HCT116 (cell line): Measurements from ENCODE around the gene PRKN. TPM values are rescaled to one million over a fixed set of nuclear protein-coding genes. Genes with fewer than 3 reads are reported as not detected.

Experiments
- ATAC-seq: fragments of 200-7000 bp; cut with Tn5 transposase; 2 replicates; pipeline ENCODE4 v1.9.1; 2020; ENCODE audit warnings: mild to moderate bottlenecking, moderate library complexity
- BruUV-seq: library from RNA; stranded (reverse); fragments of 400-500 nt; replicated peaks from 2 replicates; lab custom pipeline; 2021; lab: Mats Ljungman, UMichigan
- CTCF ChIA-PET: fragments of 300-600 bp; sonication (Branson Sonifier 250); formaldehyde crosslinking; loops from one replicate; lab custom pipeline; 2021; ENCODE audit warnings: antibody characterized with exemption; lab: Charles Lee
- POLR2A ChIA-PET: fragments of 300-600, 350-600 bp; sonication (Branson Sonifier 250); formaldehyde crosslinking; loops from one replicate; lab custom pipeline; 2021; ENCODE audit warnings: antibody characterized with exemption; lab: Charles Lee
- RAD21 ChIA-PET, 2 experiments: fragments of 300-600 bp; sonication (Branson Sonifier 250); formaldehyde crosslinking; loops; one replicate each; lab custom pipeline; 2023; ENCODE audit warnings: low total read pairs in 2 of 2; ENCODE audit not compliant: uncharacterized antibody in 2 of 2, unreplicated experiment in 2 of 2, low non-redundant PET in 1 of 2; lab: Charles Lee
- DNase-seq: peaks from one replicate; pipeline ENCODE4 v3.0.0-alpha.2; 2010; ENCODE audit warnings: low read depth, low spot score
- H2AFZ ChIP-seq: fragments of 200-600 bp; shearing (Covaris generic), sonication (generic); 2 replicates; pipeline ENCODE4 v1.6.1; 2017; ENCODE audit warnings: low read depth, mixed run types, mixed read lengths, antibody characterized with exemption, low read length; ENCODE audit not compliant: poor library complexity, severe bottlenecking
- H3K27ac ChIP-seq: 2 replicates; pipeline ENCODE4 v1.5.1; 2012; ENCODE audit warnings: low read depth, low read length
- H3K27me3 ChIP-seq: fragments of 200-600 bp; sonication (generic); 2 replicates; pipeline ENCODE4 v1.6.1; 2016; ENCODE audit warnings: mixed run types, low read length, mixed read lengths; ENCODE audit not compliant: insufficient read depth
- H3K36me3 ChIP-seq, 2 experiments: fragments of 200-500 bp in 1 of 2; fragments of 200-600 bp in 1 of 2; sonication (Bioruptor generic) in 1 of 2; sonication (generic) in 1 of 2; 2 replicates each; pipeline versions ENCODE4 v1.5.1 to v1.6.1; 2014 to 2016; ENCODE audit warnings: low read length in 2 of 2, inconsistent platforms in 1 of 2, mixed read lengths in 1 of 2, mixed run types in 1 of 2; ENCODE audit not compliant: insufficient read depth in 2 of 2, control insufficient read depth in 1 of 2
- H3K4me1 ChIP-seq, 2 experiments: fragments of 200-600 bp in 1 of 2; sonication (generic) in 1 of 2; 2 replicates each; pipeline versions ENCODE4 v1.5.1 to v1.6.1; 2012 to 2017; ENCODE audit warnings: low read length in 2 of 2, inconsistent platforms in 1 of 2, mild to moderate bottlenecking in 1 of 2, mixed read lengths in 1 of 2, mixed run types in 1 of 2, moderate library complexity in 1 of 2; ENCODE audit not compliant: insufficient read depth in 2 of 2, control insufficient read depth in 1 of 2
- H3K4me2 ChIP-seq: fragments of 200-600 bp; sonication (generic); 2 replicates; pipeline ENCODE4 v1.6.1; 2017; ENCODE audit warnings: mixed run types, low read length, mixed read lengths
- H3K4me3 ChIP-seq, 2 experiments: fragments of 200-600 bp in 1 of 2; sonication (generic) in 1 of 2; replicated peaks in 1 of 2; 2 replicates each; pipeline ENCODE4 v1.5.1; 2011 to 2016; ENCODE audit warnings: low read length in 2 of 2, control low read depth in 1 of 2, low read depth in 1 of 2, mild to moderate bottlenecking in 1 of 2, mixed read lengths in 1 of 2, mixed run types in 1 of 2
- H3K79me2 ChIP-seq: fragments of 200-600 bp; sonication (generic); 2 replicates; pipeline ENCODE4 v1.6.1; 2017; ENCODE audit warnings: mild to moderate bottlenecking, mixed run types, low read length, moderate library complexity, mixed read lengths; ENCODE audit not compliant: insufficient read depth
- H3K9ac ChIP-seq: fragments of 200-600 bp; sonication (generic); 2 replicates; pipeline ENCODE4 v1.6.1; 2016; ENCODE audit warnings: low read length, mixed read lengths
- H3K9me2 ChIP-seq: fragments of 200-600 bp; sonication (generic), shearing (Covaris generic); 2 replicates; pipeline ENCODE4 v1.6.1; 2017; ENCODE audit warnings: mixed run types, mild to moderate bottlenecking, moderate library complexity; ENCODE audit not compliant: insufficient read depth
- H3K9me3 ChIP-seq, 2 experiments: fragments of 200-500 bp in 1 of 2; fragments of 200-600 bp in 1 of 2; sonication (Bioruptor generic) in 1 of 2; sonication (generic) in 1 of 2; 2 replicates each; pipeline ENCODE4 v1.6.1; 2014 to 2017; ENCODE audit warnings: low read length in 2 of 2, mixed read lengths in 2 of 2, inconsistent platforms in 1 of 2, low read depth in 1 of 2, mild to moderate bottlenecking in 1 of 2, mixed run types in 1 of 2, moderate library complexity in 1 of 2; ENCODE audit not compliant: control insufficient read depth in 1 of 2, insufficient read depth in 1 of 2
- H4K20me1 ChIP-seq: fragments of 200-600 bp; sonication (generic), shearing (Covaris generic); 2 replicates; pipeline ENCODE4 v1.6.1; 2017; ENCODE audit warnings: mixed run types, mild to moderate bottlenecking, moderate library complexity; ENCODE audit not compliant: insufficient read depth
- CEBPB ChIP-seq: IDR thresholded peaks from 2 replicates; pipeline ENCODE4 v1.6.1; 2012; ENCODE audit warnings: low read depth
- CTCF ChIP-seq, 3 experiments: fragments of 200-600 bp in 1 of 3; sonication (generic) in 1 of 3; IDR thresholded peaks in 2 of 3; conservative IDR thresholded peaks in 1 of 3; 2 replicates each; pipeline ENCODE4 v1.5.1; 2012 to 2017; ENCODE audit warnings: low read depth in 2 of 3, low read length in 2 of 3, antibody characterized with exemption in 1 of 3, borderline replicate concordance in 1 of 3, control low read depth in 1 of 3, mild to moderate bottlenecking in 1 of 3, mixed read lengths in 1 of 3, mixed run types in 1 of 3, moderate library complexity in 1 of 3; ENCODE audit not compliant: insufficient read depth in 1 of 3
- ELF1 ChIP-seq: IDR thresholded peaks from 2 replicates; pipeline ENCODE4 v1.6.1; 2012; ENCODE audit warnings: low read depth, borderline replicate concordance
- EZH2phosphoT487 ChIP-seq: fragments of 200-600 bp; IDR thresholded peaks from 2 replicates; pipeline ENCODE4 v1.6.1; 2018; ENCODE audit warnings: antibody characterized with exemption, borderline replicate concordance
- FOSL1 ChIP-seq: IDR thresholded peaks from 2 replicates; pipeline ENCODE4 v1.6.1; 2012; ENCODE audit warnings: low read depth
- JUND ChIP-seq: IDR thresholded peaks from 2 replicates; pipeline ENCODE4 v1.6.1; 2012
- MAX ChIP-seq: IDR thresholded peaks from 2 replicates; pipeline ENCODE4 v1.6.1; 2012
- RAD21 ChIP-seq: IDR thresholded peaks from 2 replicates; pipeline ENCODE4 v1.6.1; 2012; ENCODE audit warnings: low read depth, mild to moderate bottlenecking
- SRF ChIP-seq: IDR thresholded peaks from 2 replicates; pipeline ENCODE4 v1.6.1; 2012; ENCODE audit warnings: low read depth
- TCF7L2 ChIP-seq: IDR thresholded peaks from 2 replicates; pipeline ENCODE4 v1.7.0; 2011; ENCODE audit warnings: borderline replicate concordance, inconsistent platforms; ENCODE audit not compliant: insufficient read depth, insufficient read length; ENCODE audit errors: extremely low read depth
- YY1 ChIP-seq: IDR thresholded peaks from 2 replicates; pipeline ENCODE4 v1.6.1; 2011; ENCODE audit warnings: low read length, low read depth, moderate library complexity, mild to moderate bottlenecking; ENCODE audit not compliant: insufficient replicate concordance; ENCODE audit errors: extremely low read depth
- ZFX ChIP-seq: fragments of 450-650 bp; IDR thresholded peaks from 2 replicates; pipeline ENCODE4 v1.6.1; 2017
- intact Hi-C: fragments of 100-400 bp; cut with micrococcal nuclease; formaldehyde crosslinking; loops from 2 replicates; pipeline ENCODE4 v1.10.0; 2022
- total RNA-seq: library from RNA; stranded (reverse); gene quantifications from one replicate; pipeline ENCODE4 v1.2.1, GENCODE V29; 2021; ENCODE audit not compliant: unreplicated experiment
- TF ChIP-seq, protein P1 (sequence below): IDR thresholded peaks from 2 replicates; pipeline ENCODE4 v1.6.1; 2012; ENCODE audit warnings: low read depth
- TF ChIP-seq, protein P2 (sequence below): IDR thresholded peaks from 2 replicates; pipeline ENCODE4 v1.6.1; 2012

PRKN gene
- total RNA-seq, 1 experiment from 2014 or later, result 2.6 TPM

- BruUV-seq, result no TSS peak
These were observed 497.3 kb downstream of the PRKN start for GRCh38 chr6:162230147-162230752.

More at GRCh38 chr6:162230147-162230752, 497.3 kb downstream of the PRKN start:
- Histone ChIP-seq H3K4me3 (no peak overlapping the region), H3K9me3 (no peaks in the 10 kb centered on the region; a peak in 1 of 4 replicates), H3K27me3 (no peaks in the 10 kb centered on the region), H3K9ac (no peak overlapping the region), H2AFZ (no peak overlapping the region), H4K20me1 (no peaks in the 10 kb centered on the region), H3K36me3 (no peaks in the 10 kb centered on the region), H3K4me2 (no peak overlapping the region), H3K4me1 (no peaks in the 10 kb centered on the region), H3K9me2 (no peaks in the 10 kb centered on the region), H3K27ac (no peak overlapping the region), H3K79me2 (no peaks in the 10 kb centered on the region)
- ChIA-PET RAD21 (no interaction called here), POLR2A (no interaction called here), CTCF (no interaction called here)
- DNase-seq (no peak), ATAC-seq (no peak)
- no peak for TF ChIP-seq ELF1
- no peak for TF ChIP-seq TCF7L2
- TF ChIP-seq EZH2phosphoT487, result no peak
- no peak for TF ChIP-seq JUND
- TF ChIP-seq CTCF (IDR thresholded peaks at IDR 0.05 in 2 of 3, conservative IDR thresholded peaks at IDR 0.05 in 1 of 3; ENCODE audit: borderline replicate concordance in 1 of 3, insufficient read depth in 1 of 3, low read depth in 2 of 3, low read length in 2 of 3), result no peak
- no peak for TF ChIP-seq FOSL1
- TF ChIP-seq RAD21, result no peak
- no peak for TF ChIP-seq YY1
- TF ChIP-seq SRF, result no peak
- TF ChIP-seq, protein P1, sequence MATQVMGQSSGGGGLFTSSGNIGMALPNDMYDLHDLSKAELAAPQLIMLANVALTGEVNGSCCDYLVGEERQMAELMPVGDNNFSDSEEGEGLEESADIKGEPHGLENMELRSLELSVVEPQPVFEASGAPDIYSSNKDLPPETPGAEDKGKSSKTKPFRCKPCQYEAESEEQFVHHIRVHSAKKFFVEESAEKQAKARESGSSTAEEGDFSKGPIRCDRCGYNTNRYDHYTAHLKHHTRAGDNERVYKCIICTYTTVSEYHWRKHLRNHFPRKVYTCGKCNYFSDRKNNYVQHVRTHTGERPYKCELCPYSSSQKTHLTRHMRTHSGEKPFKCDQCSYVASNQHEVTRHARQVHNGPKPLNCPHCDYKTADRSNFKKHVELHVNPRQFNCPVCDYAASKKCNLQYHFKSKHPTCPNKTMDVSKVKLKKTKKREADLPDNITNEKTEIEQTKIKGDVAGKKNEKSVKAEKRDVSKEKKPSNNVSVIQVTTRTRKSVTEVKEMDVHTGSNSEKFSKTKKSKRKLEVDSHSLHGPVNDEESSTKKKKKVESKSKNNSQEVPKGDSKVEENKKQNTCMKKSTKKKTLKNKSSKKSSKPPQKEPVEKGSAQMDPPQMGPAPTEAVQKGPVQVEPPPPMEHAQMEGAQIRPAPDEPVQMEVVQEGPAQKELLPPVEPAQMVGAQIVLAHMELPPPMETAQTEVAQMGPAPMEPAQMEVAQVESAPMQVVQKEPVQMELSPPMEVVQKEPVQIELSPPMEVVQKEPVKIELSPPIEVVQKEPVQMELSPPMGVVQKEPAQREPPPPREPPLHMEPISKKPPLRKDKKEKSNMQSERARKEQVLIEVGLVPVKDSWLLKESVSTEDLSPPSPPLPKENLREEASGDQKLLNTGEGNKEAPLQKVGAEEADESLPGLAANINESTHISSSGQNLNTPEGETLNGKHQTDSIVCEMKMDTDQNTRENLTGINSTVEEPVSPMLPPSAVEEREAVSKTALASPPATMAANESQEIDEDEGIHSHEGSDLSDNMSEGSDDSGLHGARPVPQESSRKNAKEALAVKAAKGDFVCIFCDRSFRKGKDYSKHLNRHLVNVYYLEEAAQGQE, result no peak
- TF ChIP-seq ZFX, result no peak
- no peak for TF ChIP-seq MAX
- no peak for TF ChIP-seq CEBPB
- TF ChIP-seq, protein P2, sequence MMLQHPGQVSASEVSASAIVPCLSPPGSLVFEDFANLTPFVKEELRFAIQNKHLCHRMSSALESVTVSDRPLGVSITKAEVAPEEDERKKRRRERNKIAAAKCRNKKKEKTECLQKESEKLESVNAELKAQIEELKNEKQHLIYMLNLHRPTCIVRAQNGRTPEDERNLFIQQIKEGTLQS, result no peak
- intact Hi-C loops, result no loop called here
